Glutamatergic neuron (in vitro differentiated cells): ENCODE results near the gene MTG1. TPM values are rescaled to one million over a fixed set of nuclear protein-coding genes. Genes with fewer than 3 reads are reported as not detected.

Source experiments
- DNase-seq: peaks from one replicate; pipeline ENCODE4 v3.0.0; 2022
- H3K27ac Mint-ChIP-seq: one replicate; pipeline ENCODE4 v1.8.0; 2020; ENCODE audit warnings: mild to moderate bottlenecking, mixed read lengths, inconsistent platforms; ENCODE audit not compliant: unreplicated experiment
- H3K27me3 Mint-ChIP-seq: one replicate; pipeline ENCODE4 v1.8.0; 2020; ENCODE audit warnings: mild to moderate bottlenecking, moderate library complexity, mixed read lengths, inconsistent platforms; ENCODE audit not compliant: unreplicated experiment
- H3K36me3 Mint-ChIP-seq: one replicate; pipeline ENCODE4 v1.8.0; 2020; ENCODE audit warnings: mild to moderate bottlenecking, mixed read lengths, inconsistent platforms; ENCODE audit not compliant: unreplicated experiment
- H3K4me1 Mint-ChIP-seq: one replicate; pipeline ENCODE4 v1.8.0; 2020; ENCODE audit warnings: mild to moderate bottlenecking, low read depth, mixed read lengths, inconsistent platforms; ENCODE audit not compliant: unreplicated experiment
- H3K4me3 Mint-ChIP-seq: one replicate; pipeline ENCODE4 v1.8.0; 2020; ENCODE audit warnings: mild to moderate bottlenecking, mixed read lengths, inconsistent platforms; ENCODE audit not compliant: unreplicated experiment
- H3K9me3 Mint-ChIP-seq: one replicate; pipeline ENCODE4 v1.8.0; 2020; ENCODE audit warnings: mild to moderate bottlenecking, moderate library complexity, mixed read lengths, inconsistent platforms; ENCODE audit not compliant: unreplicated experiment
- CTCF ChIP-seq: fragments of 200-600 bp; sonication (generic); IDR thresholded peaks from one replicate; pipeline ENCODE4 v1.5.0; 2021; ENCODE audit not compliant: partially characterized antibody, unreplicated experiment
- total RNA-seq: library from RNA; stranded (reverse); fragmentation: NEBNext Ultra II Directional; extraction: Animal tissue kit (Norgen Biotek cat#: 25700); gene quantifications from one replicate; pipeline ENCODE4 v1.2.1, GENCODE V29; 2021; ENCODE audit not compliant: unreplicated experiment

The MTG1 gene
- total RNA-seq, 1 donor from 2014 or later = 76.4 TPM

GRCh38 chr10:133353202-133353959, 40.6 kb upstream of the MTG1 start:
- Mint-ChIP-seq H3K36me3 (no peaks in the 10 kb centered on the region), H3K27ac (no peak overlapping the region), H3K4me1 (no peaks in the 10 kb centered on the region), H3K27me3 (peaks cover 2% of the 10 kb centered on the region), H3K9me3 (no peaks in the 10 kb centered on the region), H3K4me3 (no peak overlapping the region)
- TF ChIP-seq CTCF = no peak
- DNase-seq = no peak

GRCh38 chr10:133353988-133354605, 39.9 kb upstream of the MTG1 start:
- TF ChIP-seq CTCF = no peak
- Mint-ChIP-seq H3K27ac (no peak overlapping the region), H3K36me3 (no peaks in the 10 kb centered on the region)

GRCh38 chr10:133354672-133355240, 39.2 kb upstream of the MTG1 start:
- H3K27ac Mint-ChIP-seq = no peak overlapping the region
- no peaks in the 10 kb centered on the region for H3K4me1 Mint-ChIP-seq
- no peaks in the 10 kb centered on the region for H3K27me3 Mint-ChIP-seq
- TF ChIP-seq CTCF = no peak
- DNase-seq = no peak
- H3K36me3 Mint-ChIP-seq = no peaks in the 10 kb centered on the region
- no peak overlapping the region for H3K4me3 Mint-ChIP-seq
- no peaks in the 10 kb centered on the region for H3K9me3 Mint-ChIP-seq

More at GRCh38 chr10:133353988-133354605, 39.9 kb upstream of the MTG1 start:
- H3K9me3 Mint-ChIP-seq = no peaks in the 10 kb centered on the region
- no peaks in the 10 kb centered on the region for H3K4me1 Mint-ChIP-seq
- no peak overlapping the region for H3K4me3 Mint-ChIP-seq
- H3K27me3 Mint-ChIP-seq = peaks cover 2% of the 10 kb centered on the region
- no peak for DNase-seq

GRCh38 chr10:133355266-133355665, 38.7 kb upstream of the MTG1 start:
- H3K27me3 Mint-ChIP-seq = no peaks in the 10 kb centered on the region

More at GRCh38 chr10:133355266-133355665, 38.7 kb upstream of the MTG1 start:
- no peak for DNase-seq
- TF ChIP-seq CTCF = no peak
- H3K4me1 Mint-ChIP-seq = no peaks in the 10 kb centered on the region
- peaks cover 2% of the 10 kb centered on the region for H3K9me3 Mint-ChIP-seq
- H3K27ac Mint-ChIP-seq = no peak overlapping the region
- no peaks in the 10 kb centered on the region for H3K36me3 Mint-ChIP-seq
- no peak overlapping the region for H3K4me3 Mint-ChIP-seq
